Colonic mucosa (tissue), 4 donors: Measurements from ENCODE around the gene NT5C. TPM values are rescaled to one million over a fixed set of nuclear protein-coding genes. Genes with fewer than 3 reads are reported as not detected.

ENCODE experiments used
- DNase-seq: peaks from one replicate; pipeline ENCODE4 v3.0.0-alpha.2; 2020
- H3K27ac ChIP-seq: fragments of 200-600 bp; one replicate; pipeline ENCODE4 v1.8.0; 2021
- H3K27me3 ChIP-seq: fragments of 200-600 bp; one replicate; pipeline ENCODE4 v1.8.0; 2021
- H3K36me3 ChIP-seq: fragments of 200-600 bp; one replicate; pipeline ENCODE4 v1.8.0; 2021
- H3K4me1 ChIP-seq: fragments of 200-600 bp; one replicate; pipeline ENCODE4 v1.8.0; 2021; ENCODE audit warnings: mild to moderate bottlenecking
- H3K4me3 ChIP-seq: fragments of 200-600 bp; one replicate; pipeline ENCODE4 v1.8.0; 2021
- H3K9ac ChIP-seq, 2 donors: one replicate each; pipeline ENCODE4 v1.7.0; 2013; ENCODE audit warnings: control low read depth in 2 of 2, low read depth in 2 of 2, low read length in 2 of 2
- H3K9me3 ChIP-seq: fragments of 200-600 bp; one replicate; pipeline ENCODE4 v1.8.0; 2021
- CTCF ChIP-seq: fragments of 200-600 bp; IDR thresholded peaks from one replicate; pipeline ENCODE4 v1.8.0; 2022; ENCODE audit warnings: antibody characterized with exemption, mild to moderate bottlenecking
- intact Hi-C: fragments of 100-400 bp; cut with DNase I; formaldehyde crosslinking; loops from one replicate; pipeline ENCODE4 v1.14.1; 2022
- total RNA-seq, 2 donors: library from RNA; stranded (reverse); fragmentation: NEBNext Ultra II Directional in 1 of 2; extraction: Animal tissue kit (Norgen Biotek cat#: 25700) in 1 of 2; gene quantifications; one replicate each; pipeline ENCODE4 v1.2.1, GENCODE V29; 2021
- donor health status: healthy.
- donor health status: DM: no; HTN: no; CAD: no.
- donor health status: DM: no; HTN: no; CAD: no.

Gene NT5C
- total RNA-seq, 2 donors from 2014 or later, result 72.3 to 94.9 TPM

GRCh38 chr17:75098861-75099260, 32.7 kb downstream of the NT5C start:
- Histone ChIP-seq H3K4me3 (no peak overlapping the region), H3K4me1 (peaks cover 8% of the 10 kb centered on the region), H3K27ac (no peak overlapping the region), H3K9ac (no peak overlapping the region), H3K36me3 (no peaks in the 10 kb centered on the region), H3K9me3 (no peaks in the 10 kb centered on the region), H3K27me3 (no peaks in the 10 kb centered on the region)
- DNase-seq, result no peak
- intact Hi-C loops, result no loop called here
- no peak for TF ChIP-seq CTCF

GRCh38 chr17:75097865-75098264, 33.7 kb downstream of the NT5C start:
- no peak overlapping the region for H3K27ac ChIP-seq
- no peak for TF ChIP-seq CTCF
- DNase-seq, result no peak
- H3K4me3 ChIP-seq, result no peak overlapping the region
- intact Hi-C loops, result no loop called here
- peaks cover 11% of the 10 kb centered on the region for H3K4me1 ChIP-seq
- H3K9ac ChIP-seq, result no peak overlapping the region
- H3K27me3 ChIP-seq, result no peaks in the 10 kb centered on the region
- H3K36me3 ChIP-seq, result no peaks in the 10 kb centered on the region
- no peaks in the 10 kb centered on the region for H3K9me3 ChIP-seq

- no peak for TF ChIP-seq CTCF
- H3K36me3 ChIP-seq, result no peaks in the 10 kb centered on the region
- intact Hi-C loops, result no loop called here
- peak overlapping the region in 1 of 2 donors; percentile 19 for H3K9ac ChIP-seq
- H3K4me1 ChIP-seq, result peaks cover 11% of the 10 kb centered on the region
- no peak overlapping the region for H3K4me3 ChIP-seq
- H3K27me3 ChIP-seq, result no peaks in the 10 kb centered on the region
- DNase-seq, result peak; percentile 89
- H3K9me3 ChIP-seq, result no peaks in the 10 kb centered on the region
- H3K27ac ChIP-seq, result peak overlapping the region; percentile 76
Measured at GRCh38 chr17:75096082-75096625, 35.4 kb downstream of the NT5C start.

- H3K4me3 ChIP-seq, result no peak overlapping the region
- H3K9ac ChIP-seq, result peak overlapping the region in 1 of 2 donors; percentile 51
- H3K4me1 ChIP-seq, result peaks cover 24% of the 10 kb centered on the region
- no peak for TF ChIP-seq CTCF
- no peaks in the 10 kb centered on the region for H3K36me3 ChIP-seq
- intact Hi-C loops, result no loop called here
- peak; percentile 49 for DNase-seq
- H3K27me3 ChIP-seq, result no peaks in the 10 kb centered on the region
- no peaks in the 10 kb centered on the region for H3K9me3 ChIP-seq
- H3K27ac ChIP-seq, result peak overlapping the region; percentile 76
Measured at GRCh38 chr17:75094871-75095399, 36.6 kb downstream of the NT5C start.

- no peak for TF ChIP-seq CTCF
- no peak overlapping the region for H3K27ac ChIP-seq
- DNase-seq, result no peak
- no peaks in the 10 kb centered on the region for H3K36me3 ChIP-seq
- intact Hi-C loops, result no loop called here
- no peak overlapping the region for H3K4me3 ChIP-seq
- peaks cover 28% of the 10 kb centered on the region for H3K4me1 ChIP-seq
- no peaks in the 10 kb centered on the region for H3K9me3 ChIP-seq
- H3K27me3 ChIP-seq, result no peaks in the 10 kb centered on the region
- H3K9ac ChIP-seq, result peak overlapping the region; percentile 66 to 89
Measured at GRCh38 chr17:75093548-75094158, 37.9 kb downstream of the NT5C start.
